ENCODE measurements around the gene MAP7.

DNA sequence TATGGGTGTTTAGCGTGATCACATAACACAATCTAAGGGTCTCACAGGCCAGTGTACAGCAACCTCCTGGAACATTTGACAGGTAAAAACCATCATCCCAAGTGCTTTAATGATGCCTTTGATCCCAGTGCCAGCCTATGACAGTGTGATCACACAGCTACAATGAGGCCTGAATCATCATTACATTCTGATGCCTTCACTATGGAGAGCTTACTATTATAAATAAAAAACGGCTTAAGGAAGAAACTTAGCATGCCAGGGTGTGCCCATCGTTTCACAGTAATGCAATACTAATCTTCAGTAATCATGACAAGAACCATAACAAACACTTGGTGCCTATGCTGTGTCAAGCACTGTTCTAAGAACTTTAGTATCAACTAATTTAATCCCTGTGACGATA, 11.4 kb downstream of the MAP7 start:
- no peak for TF ChIP-seq POLR2A (IDR thresholded peaks at IDR 0.05)
- TF ChIP-seq, protein P1, sequence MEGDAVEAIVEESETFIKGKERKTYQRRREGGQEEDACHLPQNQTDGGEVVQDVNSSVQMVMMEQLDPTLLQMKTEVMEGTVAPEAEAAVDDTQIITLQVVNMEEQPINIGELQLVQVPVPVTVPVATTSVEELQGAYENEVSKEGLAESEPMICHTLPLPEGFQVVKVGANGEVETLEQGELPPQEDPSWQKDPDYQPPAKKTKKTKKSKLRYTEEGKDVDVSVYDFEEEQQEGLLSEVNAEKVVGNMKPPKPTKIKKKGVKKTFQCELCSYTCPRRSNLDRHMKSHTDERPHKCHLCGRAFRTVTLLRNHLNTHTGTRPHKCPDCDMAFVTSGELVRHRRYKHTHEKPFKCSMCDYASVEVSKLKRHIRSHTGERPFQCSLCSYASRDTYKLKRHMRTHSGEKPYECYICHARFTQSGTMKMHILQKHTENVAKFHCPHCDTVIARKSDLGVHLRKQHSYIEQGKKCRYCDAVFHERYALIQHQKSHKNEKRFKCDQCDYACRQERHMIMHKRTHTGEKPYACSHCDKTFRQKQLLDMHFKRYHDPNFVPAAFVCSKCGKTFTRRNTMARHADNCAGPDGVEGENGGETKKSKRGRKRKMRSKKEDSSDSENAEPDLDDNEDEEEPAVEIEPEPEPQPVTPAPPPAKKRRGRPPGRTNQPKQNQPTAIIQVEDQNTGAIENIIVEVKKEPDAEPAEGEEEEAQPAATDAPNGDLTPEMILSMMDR (IDR thresholded peaks at IDR 0.05) = no peak
- no peak for TF ChIP-seq EP300 (IDR thresholded peaks at IDR 0.05)
- TF ChIP-seq POLR2AphosphoS5 (IDR thresholded peaks at IDR 0.05) = no peak
